GM12892 (cell line): ENCODE data around the gene SORCS2.

Source experiments
- POLR2A ChIP-seq: IDR thresholded peaks from 2 replicates; pipeline ENCODE4 v1.6.1; 2011; ENCODE audit warnings: low read depth, low read length, control low read depth
- POLR2AphosphoS5 ChIP-seq: IDR thresholded peaks from 2 replicates; pipeline ENCODE4 v1.6.1; 2011; ENCODE audit warnings: low read depth, low read length, control low read depth
- TAF1 ChIP-seq: IDR thresholded peaks from 2 replicates; pipeline ENCODE4 v1.6.1; 2011; ENCODE audit warnings: low read depth, mild to moderate bottlenecking, control low read depth, low read length, borderline replicate concordance

DNA sequence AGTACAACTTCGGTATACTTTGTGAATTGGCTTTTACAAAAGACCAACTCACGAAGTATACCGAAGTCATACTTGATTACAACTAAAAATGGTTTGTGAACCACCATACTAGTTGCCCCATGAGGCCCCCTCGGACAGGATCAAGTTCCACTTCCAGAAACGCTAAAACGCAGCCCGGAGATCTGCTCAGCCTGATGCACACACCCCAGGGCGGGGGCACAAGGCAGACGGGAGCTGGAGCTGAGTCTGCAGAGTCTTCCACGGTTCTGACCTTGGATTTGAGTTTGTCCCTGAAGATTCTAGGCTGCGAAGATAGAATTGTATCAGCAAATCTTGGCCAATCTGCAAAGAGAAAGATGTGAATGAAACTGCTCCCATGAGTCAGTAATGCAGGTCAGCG lies 118.1 kb downstream of the SORCS2 start:
- TF ChIP-seq TAF1 = no peak
- TF ChIP-seq POLR2A = no peak
- no peak for TF ChIP-seq POLR2AphosphoS5
